HG03060 (cell line): ENCODE data around the gene MACROD2.

Source experiments
- ATAC-seq: cut with Tn5 transposase; IDR thresholded peaks from one replicate; pipeline ENCODE4 v1.9.1; 2021; ENCODE audit warnings: low read depth, moderate number of reproducible peaks; ENCODE audit not compliant: unreplicated experiment

Gene MACROD2

GRCh38 chr20:14055127-14055742, 59.9 kb downstream of the MACROD2 start:
- ATAC-seq, result no peak

GRCh38 chr20:14062171-14062570, 66.9 kb downstream of the MACROD2 start:
- no peak for ATAC-seq

GRCh38 chr20:14062786-14063185, 67.5 kb downstream of the MACROD2 start:
- no peak for ATAC-seq

GRCh38 chr20:14064333-14064732, 69.0 kb downstream of the MACROD2 start:
- no peak for ATAC-seq

- ATAC-seq, result no peak
These were observed 69.6 kb downstream of the MACROD2 start for GRCh38 chr20:14064921-14065320.

GRCh38 chr20:14065774-14066173, 70.5 kb downstream of the MACROD2 start:
- ATAC-seq, result no peak

- ATAC-seq, result no peak
These were observed 72.3 kb downstream of the MACROD2 start for GRCh38 chr20:14067603-14068002.

GRCh38 chr20:14069796-14070195, 74.5 kb downstream of the MACROD2 start:
- ATAC-seq, result no peak

- ATAC-seq, result no peak
These were observed 98.3 kb downstream of the MACROD2 start for GRCh38 chr20:14093652-14094051.

- no peak for ATAC-seq
These were observed 102.9 kb downstream of the MACROD2 start for GRCh38 chr20:14098261-14098660.

GRCh38 chr20:14113416-14113815, 118.1 kb downstream of the MACROD2 start:
- no peak for ATAC-seq

- no peak for ATAC-seq
These were observed 118.9 kb downstream of the MACROD2 start for GRCh38 chr20:14114065-14114704.

- ATAC-seq, result no peak
These were observed 120.7 kb downstream of the MACROD2 start for GRCh38 chr20:14116037-14116436.

GRCh38 chr20:14117768-14118167, 122.5 kb downstream of the MACROD2 start:
- ATAC-seq, result no peak

GRCh38 chr20:14126856-14127255, 131.5 kb downstream of the MACROD2 start:
- ATAC-seq, result no peak

- ATAC-seq, result no peak
These were observed 132.4 kb downstream of the MACROD2 start for GRCh38 chr20:14127514-14128223.

- ATAC-seq, result no peak
These were observed 138.7 kb downstream of the MACROD2 start for GRCh38 chr20:14134004-14134403.

- no peak for ATAC-seq
These were observed 146.9 kb downstream of the MACROD2 start for GRCh38 chr20:14142171-14142570.

- no peak for ATAC-seq
These were observed 147.8 kb downstream of the MACROD2 start for GRCh38 chr20:14142964-14143627.

GRCh38 chr20:14148042-14148441, 152.7 kb downstream of the MACROD2 start:
- ATAC-seq, result no peak

- no peak for ATAC-seq
These were observed 160.0 kb downstream of the MACROD2 start for GRCh38 chr20:14155361-14155760.
